Aorta (tissue), 5 donors: ENCODE results near the gene CRB1. TPM values are rescaled to one million over a fixed set of nuclear protein-coding genes. Genes with fewer than 3 reads are reported as not detected.

Source experiments
- ATAC-seq: fragments of 200-7000 bp; cut with Tn5 transposase; one replicate; pipeline ENCODE4 v1.9.1; 2022; ENCODE audit warnings: moderate library complexity; ENCODE audit not compliant: low FRiP score
- DNase-seq, 2 donors: peaks; one replicate each; pipeline ENCODE4 v3.0.0-alpha.2; 2020
- H3K27ac ChIP-seq, 2 donors: one replicate each; pipeline ENCODE4 v1.5.1; 2013; ENCODE audit warnings: low read length in 2 of 2, mild to moderate bottlenecking in 2 of 2, moderate library complexity in 2 of 2, control low read depth in 1 of 2, inconsistent platforms in 1 of 2, low read depth in 1 of 2
- H3K27me3 ChIP-seq, 2 donors: one replicate each; pipeline ENCODE4 v1.6.1; 2013; ENCODE audit warnings: control low read depth in 1 of 2, low read length in 1 of 2, mild to moderate bottlenecking in 1 of 2, moderate library complexity in 1 of 2; ENCODE audit not compliant: insufficient read depth in 2 of 2, control insufficient read depth in 1 of 2
- H3K36me3 ChIP-seq, 2 donors: one replicate each; pipeline ENCODE4 v1.6.1; 2013; ENCODE audit warnings: control low read depth in 1 of 2, low read length in 1 of 2, mild to moderate bottlenecking in 1 of 2; ENCODE audit not compliant: insufficient read depth in 2 of 2, control insufficient read depth in 1 of 2
- H3K4me1 ChIP-seq, 2 donors: one replicate each; pipeline ENCODE4 v1.6.1; 2013; ENCODE audit warnings: low read length in 2 of 2, control low read depth in 1 of 2, mild to moderate bottlenecking in 1 of 2, moderate library complexity in 1 of 2; ENCODE audit not compliant: insufficient read depth in 2 of 2, control insufficient read depth in 1 of 2
- H3K4me3 ChIP-seq, 2 donors: one replicate each; pipeline ENCODE4 v1.5.1; 2013; ENCODE audit warnings: low read length in 2 of 2, control low read depth in 1 of 2, mild to moderate bottlenecking in 1 of 2
- H3K9me3 ChIP-seq: one replicate; pipeline ENCODE4 v1.6.1; 2013; ENCODE audit warnings: mild to moderate bottlenecking, low read length; ENCODE audit not compliant: control insufficient read depth
- WGBS, 2 donors: extraction: QIAGEN DNeasy Blood & Tissue Kit; methylation state at CpG; one replicate each; pipeline ENCODE4 v1.1.7; 2013; 5-methylcytosine and 5-hydroxymethylcytosine counted together
- intact Hi-C, 2 donors: fragments of 100-400 bp; cut with DNase I; formaldehyde crosslinking; loops; one replicate each; pipeline versions ENCODE4 v1.14.2 to v1.15.0; 2022
- polyA plus RNA-seq, 2 donors: library from polyadenylated mRNA; stranded (reverse); fragments of 200-250 nt; gene quantifications; one replicate each; pipeline ENCODE4 v1.2.3, GENCODE V29; 2013
- total RNA-seq, 2 donors: library from RNA; stranded (reverse); fragmentation: NEBNext Ultra II Directional; extraction: Animal tissue kit (Norgen Biotek cat#: 25700); gene quantifications; one replicate each; pipeline ENCODE4 v1.2.1, GENCODE V29; 2021
- donor health status: healthy with polysubstance abuse.
- donor health status: Bipolar disorder and iron deficiency.
- donor health status: DM: no; HTN: no; CAD: no.
- donor health status: DM: no; HTN: no; CAD: no.
- donor health status: DM: yes; HTN: yes; CAD: no.

The CRB1 gene
- total and polyA plus RNA-seq, 4 donors: under 0.01 to 0.16 (median 0.15) TPM; not detected in 1

DNA sequence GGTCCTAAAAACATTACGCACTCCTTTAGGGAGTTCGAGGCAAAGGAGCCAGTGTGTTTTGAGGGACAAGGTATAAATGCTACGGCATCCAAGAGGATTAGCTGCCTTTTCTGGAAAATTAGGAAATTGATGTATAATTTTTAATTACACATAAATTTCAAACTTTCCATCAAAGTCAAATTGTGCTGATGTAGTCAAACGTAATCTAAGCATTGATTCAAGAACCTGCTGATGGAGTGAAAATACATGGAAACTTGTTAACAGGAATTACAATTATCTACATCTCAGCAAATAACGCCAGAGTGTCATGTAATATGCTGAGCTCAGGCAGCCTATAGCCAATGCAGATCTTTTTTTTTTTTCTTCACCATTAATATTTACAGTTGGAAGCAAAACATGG, 194.5 kb downstream of the CRB1 start:
- intact Hi-C loops: no loop called here
- Histone ChIP-seq H3K27me3 (no peaks in the 10 kb centered on the region), H3K9me3 (no peaks in the 10 kb centered on the region), H3K4me3 (no peak overlapping the region), H3K4me1 (peaks cover 0 to 4% of the 10 kb centered on the region in 2 donors), H3K36me3 (no peaks in the 10 kb centered on the region), H3K27ac (no peak overlapping the region)
- WGBS, 2 donors: 94 to 96% methylated on average over 5 of the region's 5 CpGs
- ATAC-seq: no peak
- DNase-seq: no peak

DNA sequence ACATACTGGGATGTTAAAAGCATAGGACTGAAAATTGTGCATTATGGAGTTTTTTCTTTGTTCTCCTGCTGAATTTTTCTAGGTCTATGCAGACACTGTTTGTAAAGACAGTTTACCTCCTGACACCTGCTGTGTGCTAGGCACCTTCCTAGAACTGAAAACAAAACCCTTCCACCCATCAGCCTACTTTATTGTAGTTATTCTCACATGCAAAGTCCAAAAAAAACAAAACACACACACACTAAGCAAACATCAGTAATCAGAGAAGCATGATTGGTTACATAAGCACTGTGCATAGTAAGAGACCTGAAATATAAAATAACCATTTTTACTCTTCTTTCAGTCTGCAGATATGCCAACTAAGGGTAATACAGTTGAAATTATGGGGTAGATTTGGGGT, 195.1 kb downstream of the CRB1 start:
- ATAC-seq: no peak

DNA sequence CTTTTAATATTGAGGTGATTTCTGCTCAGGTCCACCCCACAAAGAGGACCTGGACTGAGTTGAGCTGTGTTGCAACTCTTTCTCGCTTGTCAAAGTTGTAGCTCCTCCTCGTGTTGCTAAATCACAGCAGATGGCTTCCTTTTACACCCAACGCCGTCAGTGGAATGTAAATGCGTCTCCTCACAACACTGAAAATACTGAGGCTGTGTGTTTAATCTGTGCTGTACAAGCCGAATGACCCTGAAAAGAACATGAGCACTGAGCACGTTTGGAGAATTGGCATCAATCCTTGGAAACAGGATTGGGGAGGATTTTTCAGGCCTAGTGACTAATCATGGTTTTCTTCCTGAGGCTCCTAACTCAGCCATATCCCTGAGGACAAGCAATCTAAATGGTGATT, 196.0 kb downstream of the CRB1 start:
- 32 to 35% methylated on average over 7 of the region's 7 CpGs for WGBS, 2 donors
- ATAC-seq (peak; percentile 79), DNase-seq (no peak)
- no peak overlapping the region for H3K27ac ChIP-seq
- intact Hi-C loops: no loop called here
- no peaks in the 10 kb centered on the region for H3K9me3 ChIP-seq
- no peak overlapping the region for H3K4me3 ChIP-seq
- H3K4me1 ChIP-seq: peaks cover 0 to 4% of the 10 kb centered on the region in 2 donors
- no peaks in the 10 kb centered on the region for H3K27me3 ChIP-seq
- no peaks in the 10 kb centered on the region for H3K36me3 ChIP-seq

More for the DNA sequence above, 195.1 kb downstream of the CRB1 start:
- DNase-seq: no peak
- intact Hi-C loops: no loop called here
- no peaks in the 10 kb centered on the region for H3K36me3 ChIP-seq
- peaks cover 0 to 4% of the 10 kb centered on the region in 2 donors for H3K4me1 ChIP-seq
- no peaks in the 10 kb centered on the region for H3K9me3 ChIP-seq
- no peak overlapping the region for H3K4me3 ChIP-seq
- no peak overlapping the region for H3K27ac ChIP-seq
- no peaks in the 10 kb centered on the region for H3K27me3 ChIP-seq

DNA sequence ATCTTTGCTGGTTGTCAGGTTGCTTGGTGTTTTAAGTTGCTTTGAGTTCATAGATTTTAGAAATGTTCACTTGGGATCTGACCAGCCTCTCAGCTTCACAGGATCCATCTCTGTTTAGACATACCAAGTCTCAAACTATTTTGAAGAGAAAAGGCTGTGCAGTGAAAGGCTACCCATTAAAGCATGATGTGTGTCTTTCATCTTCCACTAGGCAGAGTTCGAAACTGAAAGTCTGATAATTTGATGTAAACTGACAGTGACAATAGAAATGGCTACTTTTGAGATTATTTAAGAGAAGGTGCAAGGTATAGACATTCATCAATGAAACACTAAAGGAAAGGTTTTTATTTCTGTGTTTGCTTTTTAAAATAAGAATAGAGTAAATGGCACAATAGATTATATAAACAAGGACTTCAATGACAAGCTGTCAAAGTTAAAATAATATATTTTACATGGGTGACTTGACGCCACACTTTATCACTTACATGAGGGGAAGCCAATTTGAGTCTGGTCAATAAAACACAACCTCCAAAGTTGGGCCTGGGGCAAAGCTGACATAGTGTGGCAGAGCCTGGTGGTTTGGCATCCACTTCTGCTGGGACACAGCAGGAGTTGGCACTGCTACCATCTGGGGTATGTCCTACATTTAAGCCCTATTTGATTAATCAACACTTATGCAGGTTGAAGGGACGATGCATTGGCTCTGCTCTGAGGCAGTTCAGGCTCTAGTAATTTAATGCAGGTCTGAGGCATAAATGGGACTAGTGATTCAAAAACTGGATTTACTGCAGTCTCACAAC, 197.7 kb downstream of the CRB1 start:
- no peak for ATAC-seq
- DNase-seq: no peak
- H3K36me3 ChIP-seq: no peaks in the 10 kb centered on the region
- H3K4me3 ChIP-seq: no peak overlapping the region
- WGBS, 2 donors: 83 to 90% methylated on average over 3 of the region's 3 CpGs
- intact Hi-C loops: no loop called here
- H3K27ac ChIP-seq: no peak overlapping the region
- H3K9me3 ChIP-seq: no peaks in the 10 kb centered on the region
- H3K4me1 ChIP-seq: peaks cover 0 to 4% of the 10 kb centered on the region in 2 donors
- no peaks in the 10 kb centered on the region for H3K27me3 ChIP-seq

DNA sequence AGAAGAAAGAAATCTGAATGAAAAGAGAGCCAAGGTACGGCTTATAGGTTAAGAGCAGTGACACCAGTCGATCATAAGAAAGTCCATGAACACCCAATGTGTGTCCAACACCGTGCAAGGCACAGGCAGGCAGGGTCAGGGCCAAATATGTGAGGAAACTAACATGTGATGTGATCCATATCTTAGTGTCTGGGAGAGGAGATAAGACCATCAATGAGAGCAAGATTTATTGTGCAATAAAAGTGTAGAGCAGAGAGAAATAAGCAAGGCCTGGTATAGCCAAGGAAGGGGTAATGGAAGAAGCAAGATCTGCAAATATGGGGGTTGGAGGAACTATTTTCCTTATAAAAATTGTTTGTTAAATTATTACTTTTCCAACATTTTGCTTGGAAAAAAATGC, 198.8 kb downstream of the CRB1 start:
- no peaks in the 10 kb centered on the region for H3K27me3 ChIP-seq
- DNase-seq (no peak), ATAC-seq (no peak)
- no peaks in the 10 kb centered on the region for H3K9me3 ChIP-seq
- no peak overlapping the region for H3K4me3 ChIP-seq
- H3K27ac ChIP-seq: no peak overlapping the region
- H3K4me1 ChIP-seq: peaks cover 0 to 4% of the 10 kb centered on the region in 2 donors
- H3K36me3 ChIP-seq: no peaks in the 10 kb centered on the region
- intact Hi-C loops: no loop called here
- WGBS, 2 donors: 84 to 92% methylated on average over 3 of the region's 3 CpGs

DNA sequence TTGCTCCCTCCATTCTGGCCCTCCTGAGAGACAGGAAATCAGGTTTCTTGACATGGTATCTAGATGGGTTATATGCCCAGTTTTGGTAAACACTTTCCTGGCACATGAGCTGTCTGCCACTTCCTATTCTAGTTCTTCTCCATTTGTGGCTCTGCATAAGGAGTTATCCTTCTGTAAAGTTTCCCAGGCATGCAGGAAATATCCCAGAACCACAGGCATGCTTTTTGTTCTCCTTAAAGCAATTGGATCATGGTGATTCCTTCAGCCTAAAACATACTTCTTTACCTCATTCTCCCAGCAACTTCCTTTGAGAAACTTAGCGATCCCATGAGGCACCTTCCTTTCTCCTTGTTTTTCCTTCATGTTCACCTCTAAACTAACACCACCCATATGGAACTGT, 199.8 kb downstream of the CRB1 start:
- DNase-seq: no peak
- Histone ChIP-seq H3K4me3 (no peak overlapping the region), H3K36me3 (no peaks in the 10 kb centered on the region), H3K9me3 (no peaks in the 10 kb centered on the region), H3K4me1 (peaks cover 0 to 4% of the 10 kb centered on the region in 2 donors), H3K27ac (no peak overlapping the region), H3K27me3 (no peaks in the 10 kb centered on the region)
- intact Hi-C loops: no loop called here
- ATAC-seq: no peak
- 79 to 82% methylated on average over 1 of the region's 1 CpG for WGBS, 2 donors

DNA sequence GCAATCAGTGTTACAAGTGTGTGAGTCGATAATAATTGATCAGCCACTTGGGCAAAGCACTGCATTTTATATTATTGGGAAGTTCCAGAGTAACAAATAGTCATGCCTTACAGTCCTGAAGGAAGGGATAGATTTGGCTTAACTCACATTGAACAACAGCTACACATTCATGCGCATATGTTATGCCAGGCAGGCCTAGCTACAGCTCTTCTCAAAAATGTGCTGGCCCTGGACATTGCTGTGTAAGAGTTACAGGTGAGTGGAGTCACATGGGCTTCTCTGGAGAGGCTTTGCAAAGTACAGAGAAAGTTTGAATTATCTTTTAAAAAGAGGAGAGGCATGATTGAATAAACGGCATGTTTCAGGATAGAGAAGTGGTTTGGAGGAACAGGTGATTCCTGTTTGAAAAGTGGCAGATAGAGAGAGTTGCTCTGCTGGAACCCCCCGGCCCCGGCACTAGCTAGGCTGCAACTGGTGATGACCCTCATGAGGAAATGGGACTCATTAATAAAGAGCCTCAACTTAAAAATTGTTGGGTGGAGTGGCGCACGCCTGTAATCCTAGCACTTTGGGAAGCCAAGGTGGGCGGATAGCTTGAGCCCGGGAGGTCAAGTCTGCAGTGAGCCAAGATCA, 200.6 kb downstream of the CRB1 start:
- H3K4me1 ChIP-seq: peaks cover 0 to 4% of the 10 kb centered on the region in 2 donors
- intact Hi-C loops: no loop called here
- no peak overlapping the region for H3K27ac ChIP-seq
- no peaks in the 10 kb centered on the region for H3K36me3 ChIP-seq
- H3K27me3 ChIP-seq: no peaks in the 10 kb centered on the region
- no peak overlapping the region for H3K4me3 ChIP-seq
- no peak for ATAC-seq
- 94 to 96% methylated on average over 9 of the region's 9 CpGs for WGBS, 2 donors
- H3K9me3 ChIP-seq: no peaks in the 10 kb centered on the region
- no peak for DNase-seq

DNA sequence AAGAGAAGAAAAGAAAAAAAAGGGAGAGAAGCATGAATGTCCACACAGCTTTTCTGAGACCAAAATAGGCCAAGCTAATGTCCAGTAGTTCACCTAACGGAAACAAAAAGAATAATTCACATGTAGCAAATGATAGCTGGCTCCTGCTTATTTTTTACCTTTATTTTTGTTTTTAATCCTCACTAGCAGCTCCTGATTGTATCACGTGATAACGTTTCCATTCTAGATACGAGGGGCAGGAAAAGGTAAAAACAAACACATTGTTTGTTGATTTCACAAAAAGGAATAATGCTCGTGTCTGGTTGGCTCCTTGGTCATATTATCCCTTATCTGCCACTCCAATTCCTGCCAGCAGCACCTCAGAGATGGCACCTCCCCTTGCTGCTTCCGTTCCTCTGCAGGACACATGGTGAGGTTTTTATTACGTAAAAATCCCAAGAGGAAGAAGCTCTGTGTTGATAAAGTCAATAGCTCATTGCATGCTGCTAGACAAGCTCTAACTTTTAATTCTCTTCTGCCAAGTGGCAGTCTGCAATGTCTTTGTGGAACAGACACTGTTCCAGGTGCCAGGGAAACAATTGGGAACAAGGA, 201.7 kb downstream of the CRB1 start:
- Histone ChIP-seq H3K9me3 (no peaks in the 10 kb centered on the region), H3K36me3 (no peaks in the 10 kb centered on the region), H3K27ac (no peak overlapping the region), H3K4me1 (no peaks in the 10 kb centered on the region), H3K4me3 (no peak overlapping the region), H3K27me3 (no peaks in the 10 kb centered on the region)
- ATAC-seq (no peak), DNase-seq (no peak)
- intact Hi-C loops: no loop called here
- 81 to 84% methylated on average over 7 of the region's 7 CpGs for WGBS, 2 donors

DNA sequence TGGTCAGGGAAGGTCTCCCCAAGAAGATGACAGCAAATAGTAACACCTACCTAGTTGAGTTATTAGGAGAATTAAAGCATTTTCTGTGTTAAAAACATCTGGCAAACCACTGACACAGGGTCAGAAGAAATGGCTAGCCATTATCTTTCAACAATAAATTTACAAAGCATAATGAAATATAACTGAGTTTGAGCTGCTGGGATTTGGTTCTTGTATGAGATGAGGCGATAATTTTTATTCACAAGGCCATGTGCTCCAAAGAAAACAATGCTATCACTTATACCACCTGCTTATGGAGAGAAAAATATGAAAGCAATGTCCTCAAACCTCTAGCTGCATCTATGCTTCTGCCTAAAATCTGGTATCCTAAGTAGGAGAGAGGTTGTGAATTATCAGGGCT, 202.3 kb downstream of the CRB1 start:
- no peak for DNase-seq
- no peak overlapping the region for H3K27ac ChIP-seq

More for the DNA sequence above, 202.3 kb downstream of the CRB1 start:
- no peak for ATAC-seq
- no peaks in the 10 kb centered on the region for H3K9me3 ChIP-seq
- WGBS, 2 donors: 87 to 90% methylated on average over 1 of the region's 1 CpG
- intact Hi-C loops: no loop called here
- H3K36me3 ChIP-seq: no peaks in the 10 kb centered on the region
- H3K4me1 ChIP-seq: no peaks in the 10 kb centered on the region
- no peak overlapping the region for H3K4me3 ChIP-seq
- no peaks in the 10 kb centered on the region for H3K27me3 ChIP-seq
